Endothelial cell of hepatic sinusoid (primary cell): ENCODE measurements around the gene COA4.

Experiments used
- in situ Hi-C: cut with HindIII; loops from 2 replicates; pipeline ENCODE4 v1.10.0; 2017; ENCODE audit warnings: low sequenced_read_pairs

COA4 gene

GRCh38 chr11:73866586-73866996 lies 10.1 kb downstream of the COA4 start:
- in situ Hi-C loops, result no loop called here

GRCh38 chr11:73866095-73866579 lies 10.5 kb downstream of the COA4 start:
- in situ Hi-C loops, result no loop called here

- in situ Hi-C loops, result no loop called here
These were observed 13.7 kb downstream of the COA4 start for GRCh38 chr11:73862986-73863385.

GRCh38 chr11:73860202-73860601 lies 16.4 kb downstream of the COA4 start:
- in situ Hi-C loops, result no loop called here

- in situ Hi-C loops, result no loop called here
These were observed 17.0 kb downstream of the COA4 start for GRCh38 chr11:73859671-73860070.

- in situ Hi-C loops, result no loop called here
These were observed 20.5 kb downstream of the COA4 start for GRCh38 chr11:73856031-73856567.

- in situ Hi-C loops, result no loop called here
These were observed 22.0 kb downstream of the COA4 start for GRCh38 chr11:73854680-73855079.

GRCh38 chr11:73852049-73852448 lies 24.6 kb downstream of the COA4 start:
- in situ Hi-C loops, result no loop called here

- in situ Hi-C loops, result no loop called here
These were observed 25.4 kb downstream of the COA4 start for GRCh38 chr11:73851046-73851764.

GRCh38 chr11:73839123-73839457 lies 37.6 kb downstream of the COA4 start:
- in situ Hi-C loops, result no loop called here

- in situ Hi-C loops, result no loop called here
These were observed 38.1 kb downstream of the COA4 start for GRCh38 chr11:73838443-73839122.

GRCh38 chr11:73833067-73833466 lies 43.6 kb downstream of the COA4 start:
- in situ Hi-C loops, result no loop called here

GRCh38 chr11:73830261-73830660 lies 46.4 kb downstream of the COA4 start:
- in situ Hi-C loops, result no loop called here
